Neutrophil (primary cell): ENCODE results near the gene ATP8B1.

Experiments used
- H3K27ac ChIP-seq: fragments of 200-600 bp; sonication (generic); 2 replicates; pipeline ENCODE4 v1.5.1; 2016; ENCODE audit warnings: mild to moderate bottlenecking, moderate library complexity
- H3K27me3 ChIP-seq: fragments of 200-600 bp; sonication (generic); 2 replicates; pipeline ENCODE4 v1.6.0; 2016; ENCODE audit warnings: mild to moderate bottlenecking
- H3K36me3 ChIP-seq: fragments of 200-600 bp; sonication (generic); 2 replicates; pipeline ENCODE4 v1.5.1; 2017
- H3K4me1 ChIP-seq, 2 experiments: fragments of 200-600 bp in 1 of 2; sonication (generic) in 1 of 2; 1 replicate in 1 of 2; 2 replicates in 1 of 2; pipeline versions ENCODE4 v1.5.1 to v1.6.1; 2013 to 2016; ENCODE audit warnings: low read depth in 1 of 2, low read length in 1 of 2, mild to moderate bottlenecking in 1 of 2, moderate library complexity in 1 of 2; ENCODE audit not compliant: control insufficient read depth in 1 of 2, insufficient read depth in 1 of 2
- H3K4me3 ChIP-seq, 2 experiments: fragments of 200-600 bp in 1 of 2; sonication (generic) in 1 of 2; 1 replicate in 1 of 2; 2 replicates in 1 of 2; pipeline ENCODE4 v1.5.1; 2013 to 2016; ENCODE audit warnings: low read depth in 1 of 2, low read length in 1 of 2, mild to moderate bottlenecking in 1 of 2, moderate library complexity in 1 of 2
- H3K9me3 ChIP-seq: fragments of 200-600 bp; sonication (generic); 2 replicates; pipeline ENCODE4 v1.5.1; 2016
- TF ChIP-seq, protein P1 (sequence below): fragments of 200-600 bp; sonication (generic); IDR thresholded peaks from 2 replicates; pipeline ENCODE4 v1.5.1; 2016; ENCODE audit warnings: antibody characterized with exemption

Gene ATP8B1

DNA sequence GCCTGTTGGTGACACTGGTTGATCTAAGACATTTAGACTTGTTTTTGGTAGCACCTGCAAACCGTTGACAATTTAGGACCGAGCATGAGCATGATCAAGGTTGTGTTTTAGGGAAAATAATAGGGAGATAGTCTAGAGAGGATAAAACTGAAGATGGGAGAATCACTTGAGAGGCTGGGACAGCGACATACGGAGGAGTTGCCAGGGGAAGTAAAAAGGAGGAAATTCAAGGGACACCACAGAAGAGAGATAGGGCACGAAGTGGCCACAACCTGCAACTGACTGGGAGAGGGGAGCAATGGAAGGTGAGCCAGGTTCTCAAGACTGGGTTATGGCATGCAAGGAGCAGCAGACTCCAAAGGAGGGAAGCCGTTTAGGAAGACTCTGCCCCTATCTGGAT is 1.4 kb upstream of the ATP8B1 start:
- TF ChIP-seq, protein P1, sequence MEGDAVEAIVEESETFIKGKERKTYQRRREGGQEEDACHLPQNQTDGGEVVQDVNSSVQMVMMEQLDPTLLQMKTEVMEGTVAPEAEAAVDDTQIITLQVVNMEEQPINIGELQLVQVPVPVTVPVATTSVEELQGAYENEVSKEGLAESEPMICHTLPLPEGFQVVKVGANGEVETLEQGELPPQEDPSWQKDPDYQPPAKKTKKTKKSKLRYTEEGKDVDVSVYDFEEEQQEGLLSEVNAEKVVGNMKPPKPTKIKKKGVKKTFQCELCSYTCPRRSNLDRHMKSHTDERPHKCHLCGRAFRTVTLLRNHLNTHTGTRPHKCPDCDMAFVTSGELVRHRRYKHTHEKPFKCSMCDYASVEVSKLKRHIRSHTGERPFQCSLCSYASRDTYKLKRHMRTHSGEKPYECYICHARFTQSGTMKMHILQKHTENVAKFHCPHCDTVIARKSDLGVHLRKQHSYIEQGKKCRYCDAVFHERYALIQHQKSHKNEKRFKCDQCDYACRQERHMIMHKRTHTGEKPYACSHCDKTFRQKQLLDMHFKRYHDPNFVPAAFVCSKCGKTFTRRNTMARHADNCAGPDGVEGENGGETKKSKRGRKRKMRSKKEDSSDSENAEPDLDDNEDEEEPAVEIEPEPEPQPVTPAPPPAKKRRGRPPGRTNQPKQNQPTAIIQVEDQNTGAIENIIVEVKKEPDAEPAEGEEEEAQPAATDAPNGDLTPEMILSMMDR, result no peak
- Histone ChIP-seq H3K27me3 (peaks cover 85% of the 10 kb centered on the region), H3K9me3 (no peaks in the 10 kb centered on the region), H3K4me3 (no peak overlapping the region), H3K36me3 (no peaks in the 10 kb centered on the region), H3K4me1 (peaks cover 2 to 13% of the 10 kb centered on the region in 2 experiments), H3K27ac (no peak overlapping the region)

DNA sequence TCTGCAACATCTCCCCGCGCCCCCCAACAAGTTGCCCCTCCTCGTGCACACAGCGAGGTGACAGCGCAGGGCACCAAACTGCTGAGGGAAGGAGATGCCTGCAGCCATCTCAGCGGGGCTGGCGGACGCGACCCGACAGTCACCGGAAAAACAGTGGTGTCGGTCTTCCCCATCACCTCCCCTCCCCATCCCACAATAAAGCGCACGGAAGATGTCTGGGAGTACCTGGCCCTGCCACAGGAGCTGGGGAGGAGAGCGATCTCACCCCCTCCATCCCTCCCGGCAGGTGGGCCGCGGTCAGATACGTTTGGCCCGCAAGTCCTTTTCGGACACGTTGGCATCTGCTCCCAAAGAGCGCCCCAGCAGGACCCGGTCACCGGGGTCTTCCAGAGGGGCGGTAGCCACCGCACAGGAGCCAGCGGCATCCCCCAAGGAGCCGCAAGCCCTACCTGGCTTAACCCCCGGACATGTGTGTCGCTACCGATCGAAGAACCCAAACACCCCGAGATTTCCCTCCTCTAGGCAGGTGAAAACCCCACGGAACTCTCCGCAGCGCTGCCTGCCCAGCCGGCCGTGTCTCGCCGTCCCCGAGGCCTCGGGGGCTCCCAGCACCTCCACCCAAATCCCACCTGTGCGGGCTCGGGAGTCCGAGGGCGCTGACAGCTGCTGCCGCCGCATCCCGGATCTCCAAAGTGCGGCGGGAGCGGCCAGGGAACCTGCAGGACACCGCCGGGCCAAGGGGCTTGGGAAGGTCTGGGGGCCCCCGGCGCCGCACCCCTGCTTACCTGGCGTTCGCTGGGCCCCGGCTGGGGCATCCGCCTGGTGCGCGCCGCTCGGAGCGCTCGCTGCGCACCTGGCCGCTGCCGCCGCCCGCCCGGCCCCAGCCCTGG is 657 bp downstream of the ATP8B1 start:
- no peak overlapping the region for H3K4me3 ChIP-seq
- peaks cover 91% of the 10 kb centered on the region for H3K27me3 ChIP-seq
- no peaks in the 10 kb centered on the region for H3K36me3 ChIP-seq
- peaks cover 2 to 13% of the 10 kb centered on the region in 2 experiments for H3K4me1 ChIP-seq
- TF ChIP-seq, protein P1, result no peak
- H3K9me3 ChIP-seq, result no peaks in the 10 kb centered on the region
- H3K27ac ChIP-seq, result no peak overlapping the region

DNA sequence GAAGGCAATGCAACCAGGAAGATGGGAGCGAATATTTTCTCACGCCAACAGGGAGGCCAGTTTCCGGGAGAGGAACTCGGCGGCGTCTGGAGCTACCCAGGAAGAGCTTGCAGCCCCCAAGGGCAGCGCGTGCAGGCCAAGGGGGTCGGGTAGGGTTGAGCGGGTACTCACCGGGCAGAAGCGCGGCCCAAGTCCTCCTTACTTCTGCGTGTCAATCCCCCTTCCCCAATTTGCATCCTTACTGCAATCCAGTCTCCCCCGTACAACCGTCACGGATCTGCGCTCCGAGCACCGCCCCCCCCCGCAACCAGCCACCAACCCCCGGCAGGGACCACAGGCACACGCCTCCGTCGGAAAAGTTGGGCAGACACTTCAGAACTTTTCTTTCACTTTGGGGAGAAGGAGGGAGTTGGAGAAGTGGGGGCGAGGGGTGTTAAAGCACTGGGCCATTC is 1.3 kb downstream of the ATP8B1 start:
- peaks cover 2 to 13% of the 10 kb centered on the region in 2 experiments for H3K4me1 ChIP-seq
- no peaks in the 10 kb centered on the region for H3K9me3 ChIP-seq
- H3K36me3 ChIP-seq, result no peaks in the 10 kb centered on the region
- H3K4me3 ChIP-seq, result no peak overlapping the region
- H3K27me3 ChIP-seq, result peaks cover 89% of the 10 kb centered on the region
- H3K27ac ChIP-seq, result no peak overlapping the region
- TF ChIP-seq, protein P1, result no peak

DNA sequence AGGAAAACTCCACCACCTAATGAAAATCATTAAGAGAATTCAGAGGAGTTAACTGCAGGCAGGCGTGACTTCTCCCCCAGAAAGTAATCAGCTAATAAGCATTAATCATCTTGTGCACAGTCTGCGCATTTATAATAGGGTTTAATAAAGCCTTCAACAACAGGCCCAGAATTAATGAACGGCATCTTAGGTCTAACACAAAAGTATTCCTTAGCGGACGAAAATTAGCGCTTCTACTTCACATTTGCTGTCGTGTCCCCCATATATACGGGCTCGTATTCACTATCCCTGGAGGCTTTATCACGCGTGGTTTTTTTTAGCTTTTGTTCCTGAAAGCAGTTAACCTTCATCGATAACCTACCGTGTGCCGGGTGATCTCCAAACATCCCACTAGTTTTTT is 1.8 kb downstream of the ATP8B1 start:
- H3K4me1 ChIP-seq, result peaks cover 2 to 13% of the 10 kb centered on the region in 2 experiments
- no peak overlapping the region for H3K27ac ChIP-seq
- H3K27me3 ChIP-seq, result peaks cover 84% of the 10 kb centered on the region
- H3K4me3 ChIP-seq, result no peak overlapping the region
- TF ChIP-seq, protein P1, result no peak
- no peaks in the 10 kb centered on the region for H3K9me3 ChIP-seq
- no peaks in the 10 kb centered on the region for H3K36me3 ChIP-seq

DNA sequence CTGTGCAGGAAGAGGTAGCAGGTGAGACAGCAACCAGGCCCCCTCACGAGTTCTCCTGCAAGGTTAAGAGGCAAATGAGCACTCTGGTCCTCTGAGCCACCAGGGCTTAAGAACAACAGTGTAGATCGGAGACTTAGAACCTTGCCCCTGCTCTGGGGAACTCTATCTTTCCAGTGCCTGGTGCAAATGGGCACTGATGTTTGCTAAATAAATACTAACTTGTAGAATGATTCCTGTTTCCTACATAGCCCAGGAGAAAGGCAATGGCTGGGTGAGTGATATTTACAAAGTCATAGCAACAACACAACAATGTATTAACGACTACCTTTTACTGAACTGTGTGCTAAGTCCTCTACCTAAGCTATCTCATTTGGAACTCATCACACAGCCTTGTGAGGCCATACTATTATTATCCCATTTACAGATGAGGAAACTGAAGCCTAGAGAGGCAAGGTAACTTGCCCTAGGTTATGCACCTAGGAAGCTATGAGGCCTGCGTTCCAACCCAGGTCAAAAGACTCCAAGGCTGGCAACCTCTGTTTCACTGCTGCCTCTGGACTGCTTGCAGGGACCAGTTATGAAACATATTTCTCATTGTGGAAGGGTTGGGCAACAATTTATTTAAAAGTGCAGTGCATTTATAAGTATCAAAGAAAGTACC is 4.3 kb downstream of the ATP8B1 start:
- H3K27ac ChIP-seq, result no peak overlapping the region
- H3K4me1 ChIP-seq, result peaks cover 2 to 13% of the 10 kb centered on the region in 2 experiments
- no peaks in the 10 kb centered on the region for H3K9me3 ChIP-seq
- H3K4me3 ChIP-seq, result no peak overlapping the region
- no peaks in the 10 kb centered on the region for H3K36me3 ChIP-seq
- H3K27me3 ChIP-seq, result peaks cover 64% of the 10 kb centered on the region
- TF ChIP-seq, protein P1, result no peak
